Stimulated activated effector memory CD8-positive, alpha-beta T cell treated with anti-CD3 and anti-CD28 coated beads, Interleukin-12 subunit alpha, Interleukin-12 subunit beta, amount 100 ng/mL, for 72 hours (primary cell): ENCODE measurements around the gene CZIB.
A peak's percentile ranks its signal among the peaks of the same experiment; 100 is the strongest.

ENCODE experiments used
- ATAC-seq: fragments of 150-1000 bp; cut with Tn5 transposase; 2 replicates; pipeline ENCODE4 v1.10.0; 2021
- DNase-seq, 2 donors: peaks; one replicate each; pipeline ENCODE4 v3.0.0; 2021 to 2022; ENCODE audit warnings: low spot score in 2 of 2
- H3K27ac Mint-ChIP-seq: one replicate; pipeline ENCODE4 v1.8.0; 2022; ENCODE audit warnings: mild to moderate bottlenecking, mixed read lengths
- H3K36me3 Mint-ChIP-seq: one replicate; pipeline ENCODE4 v1.8.0; 2022; ENCODE audit warnings: mild to moderate bottlenecking, mixed read lengths
- H3K4me1 Mint-ChIP-seq: one replicate; pipeline ENCODE4 v1.8.0; 2022; ENCODE audit warnings: mixed read lengths
- H3K4me3 Mint-ChIP-seq: one replicate; pipeline ENCODE4 v1.8.0; 2022; ENCODE audit warnings: mild to moderate bottlenecking, mixed read lengths
- H3K9me3 Mint-ChIP-seq: one replicate; pipeline ENCODE4 v1.8.0; 2022; ENCODE audit warnings: mixed read lengths

Gene CZIB

DNA sequence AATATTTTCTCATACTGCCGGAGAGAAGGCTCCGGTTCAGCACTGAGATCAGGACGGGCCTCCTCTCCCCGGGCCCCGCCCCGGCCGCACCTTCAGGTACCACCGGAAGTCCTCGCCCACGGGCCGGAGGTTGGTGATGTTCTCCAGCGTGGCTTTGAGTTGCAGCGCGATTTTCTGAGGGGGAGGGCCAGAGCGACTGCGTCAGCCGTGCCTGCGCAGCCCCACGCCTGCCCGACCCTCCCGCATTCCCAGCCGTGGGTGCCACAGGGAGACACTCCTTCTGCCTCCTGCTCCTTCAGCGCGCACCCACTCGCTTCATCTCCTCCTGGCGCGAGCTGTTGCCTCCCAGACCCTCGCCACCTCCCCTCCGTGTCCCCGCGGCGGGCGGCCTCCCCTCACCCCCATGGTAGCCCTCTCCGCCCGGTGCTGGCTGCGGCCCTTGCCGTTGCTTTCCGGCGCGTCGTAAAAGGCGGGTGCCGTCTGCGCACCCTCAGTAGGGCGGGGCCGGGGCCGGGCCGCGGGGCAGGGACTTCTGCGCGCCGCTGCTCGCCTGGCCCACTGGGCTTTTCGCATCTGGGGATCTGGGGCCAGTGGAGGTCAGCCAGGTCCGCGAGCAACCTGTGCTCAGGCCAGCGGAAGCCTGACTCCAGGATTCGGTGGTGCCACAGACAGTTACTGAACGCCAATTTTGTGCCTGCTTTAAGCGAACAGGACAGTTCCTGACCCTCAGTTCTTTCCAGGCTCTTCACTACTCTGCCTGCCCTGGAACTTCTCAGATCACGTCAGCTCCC lies at the start of gene CZIB:
Gene CZIB, minus strand, starts transcription at position 464 of the 791 bp plus-strand sequence. Its CDS starts 59 bp downstream, at position 405.
- Mint-ChIP-seq H3K9me3 (no peaks in the 10 kb centered on the region), H3K4me3 (peak within 1 kb of the TSS; percentile 85), H3K4me1 (peaks cover 15% of the 10 kb centered on the region), H3K27ac (peak within 1 kb of the TSS; percentile 97), H3K36me3 (peaks cover 21% of the 10 kb centered on the region)
- peak; percentile 96 for ATAC-seq
- peak; percentile 98 to 99 for DNase-seq

DNA sequence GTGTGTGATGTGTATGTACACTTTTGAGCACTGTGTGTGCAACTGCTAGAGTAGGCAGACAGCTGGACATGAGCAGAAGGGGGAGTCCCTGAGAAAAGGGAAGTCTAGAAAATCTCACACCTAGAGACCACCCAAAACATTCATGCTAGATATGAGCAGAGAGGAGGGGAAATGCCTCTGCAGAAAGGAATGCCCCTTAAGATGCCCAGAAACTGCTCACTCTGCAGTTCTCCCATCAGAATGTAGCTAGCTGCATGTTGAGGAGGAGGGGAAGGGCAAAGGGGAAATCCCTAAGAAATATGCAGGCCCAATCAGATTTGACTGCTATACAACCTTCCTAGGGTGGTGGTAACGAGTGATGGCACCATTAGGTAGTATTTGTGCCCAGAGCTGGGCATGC lies 49.7 kb upstream of the CZIB start:
- ATAC-seq (peak; percentile 31), DNase-seq (no peak)
- Mint-ChIP-seq H3K9me3 (no peaks in the 10 kb centered on the region), H3K27ac (no peak overlapping the region), H3K4me1 (peaks cover 13% of the 10 kb centered on the region), H3K4me3 (no peak overlapping the region), H3K36me3 (peaks cover 85% of the 10 kb centered on the region)

GRCh38 chr1:53267761-53268160 lies 47.3 kb upstream of the CZIB start:
- no peak overlapping the region for H3K4me3 Mint-ChIP-seq
- peaks cover 13% of the 10 kb centered on the region for H3K4me1 Mint-ChIP-seq
- H3K27ac Mint-ChIP-seq = no peak overlapping the region
- no peak for DNase-seq
- no peak for ATAC-seq
- no peaks in the 10 kb centered on the region for H3K9me3 Mint-ChIP-seq
- H3K36me3 Mint-ChIP-seq = peaks cover 88% of the 10 kb centered on the region

GRCh38 chr1:53266038-53266437 lies 45.6 kb upstream of the CZIB start:
- Mint-ChIP-seq H3K36me3 (peaks cover 86% of the 10 kb centered on the region), H3K9me3 (no peaks in the 10 kb centered on the region), H3K4me1 (peaks cover 13% of the 10 kb centered on the region), H3K27ac (no peak overlapping the region), H3K4me3 (no peak overlapping the region)
- DNase-seq = no peak
- no peak for ATAC-seq

GRCh38 chr1:53265581-53265980 lies 45.1 kb upstream of the CZIB start:
- ATAC-seq = no peak
- no peak for DNase-seq
- H3K4me3 Mint-ChIP-seq = no peak overlapping the region
- H3K4me1 Mint-ChIP-seq = peaks cover 9% of the 10 kb centered on the region
- no peak overlapping the region for H3K27ac Mint-ChIP-seq
- no peaks in the 10 kb centered on the region for H3K9me3 Mint-ChIP-seq
- H3K36me3 Mint-ChIP-seq = peaks cover 86% of the 10 kb centered on the region

DNA sequence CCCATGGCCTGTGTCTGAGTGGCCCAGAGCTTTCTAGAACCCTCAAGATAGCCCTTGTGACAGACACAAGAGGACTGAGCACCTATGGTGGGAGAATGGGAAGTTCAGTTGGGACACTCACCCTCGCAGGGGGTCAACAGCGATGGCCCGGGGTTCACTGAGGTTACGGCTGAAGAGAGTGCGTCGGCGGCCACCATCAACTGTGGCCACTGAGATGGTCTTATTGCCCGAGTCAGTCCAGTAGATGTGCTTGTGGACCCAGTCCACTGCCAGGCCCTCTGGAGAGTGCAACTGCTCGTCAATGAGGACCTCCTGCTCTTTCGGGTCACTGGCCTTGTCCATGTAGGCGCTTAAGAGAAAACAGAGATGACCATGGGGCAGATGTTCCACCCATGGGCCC lies 43.6 kb upstream of the CZIB start:
- peaks cover 85% of the 10 kb centered on the region for H3K36me3 Mint-ChIP-seq
- H3K9me3 Mint-ChIP-seq = no peaks in the 10 kb centered on the region
- H3K4me1 Mint-ChIP-seq = no peaks in the 10 kb centered on the region
- DNase-seq (no peak), ATAC-seq (no peak)
- H3K27ac Mint-ChIP-seq = no peak overlapping the region
- no peak overlapping the region for H3K4me3 Mint-ChIP-seq

DNA sequence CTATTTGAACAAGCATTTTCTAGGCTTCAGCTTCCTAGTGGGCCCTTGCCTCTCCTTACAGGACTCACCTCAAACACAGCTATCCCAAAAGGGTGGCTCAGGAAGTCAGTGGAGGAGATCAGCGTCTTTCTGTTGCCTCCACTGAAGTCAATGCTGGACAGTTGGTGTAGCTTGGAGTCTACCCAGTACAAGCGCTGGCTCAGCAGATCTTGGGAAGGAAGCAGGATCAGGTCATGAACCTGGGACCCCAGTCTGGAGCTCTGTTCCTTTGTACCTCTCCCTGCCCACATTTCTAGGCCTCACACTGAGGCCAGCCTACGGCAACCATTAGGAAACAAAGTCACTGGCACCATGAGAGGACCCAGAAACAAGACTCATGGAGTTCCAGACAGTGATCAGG lies 41.6 kb upstream of the CZIB start:
- DNase-seq (no peak), ATAC-seq (no peak)
- Mint-ChIP-seq H3K9me3 (no peaks in the 10 kb centered on the region), H3K4me1 (no peaks in the 10 kb centered on the region), H3K36me3 (peaks cover 88% of the 10 kb centered on the region), H3K27ac (no peak overlapping the region), H3K4me3 (no peak overlapping the region)

DNA sequence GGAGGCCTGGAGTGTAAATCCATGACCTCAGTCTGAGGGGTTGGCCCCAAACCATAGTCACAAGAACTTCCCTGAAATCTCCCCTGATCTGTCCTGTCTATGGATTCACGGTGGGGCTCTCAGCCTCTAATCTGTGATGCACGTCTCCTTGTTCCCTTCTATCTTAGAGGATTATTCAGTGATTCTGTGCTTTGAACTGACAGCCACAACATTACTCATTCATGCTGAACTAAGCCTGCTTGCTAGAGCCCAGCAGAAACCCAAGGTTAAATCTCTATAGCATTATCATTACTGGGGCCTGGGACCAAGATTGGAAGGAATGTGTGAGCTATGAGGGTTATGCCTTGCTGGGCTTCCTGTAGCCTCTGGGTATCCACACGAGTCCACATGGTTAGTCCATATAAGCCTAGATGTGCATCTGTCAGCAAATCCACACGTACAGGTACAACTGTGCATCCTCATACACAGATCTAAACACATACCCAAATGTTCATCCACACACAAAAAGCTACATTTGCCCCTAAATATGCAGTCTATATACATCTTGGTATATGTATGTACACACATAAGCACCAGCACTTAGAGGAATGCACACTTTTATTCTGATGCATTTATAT lies 40.3 kb upstream of the CZIB start:
- peaks cover 87% of the 10 kb centered on the region for H3K36me3 Mint-ChIP-seq
- ATAC-seq (no peak), DNase-seq (no peak)
- H3K4me1 Mint-ChIP-seq = no peaks in the 10 kb centered on the region
- no peak overlapping the region for H3K27ac Mint-ChIP-seq
- H3K4me3 Mint-ChIP-seq = no peak overlapping the region
- no peaks in the 10 kb centered on the region for H3K9me3 Mint-ChIP-seq

- Mint-ChIP-seq H3K27ac (no peak overlapping the region), H3K4me3 (no peak overlapping the region), H3K9me3 (no peaks in the 10 kb centered on the region)
Observed at GRCh38 chr1:53259932-53260331, 39.5 kb upstream of the CZIB start.

DNA sequence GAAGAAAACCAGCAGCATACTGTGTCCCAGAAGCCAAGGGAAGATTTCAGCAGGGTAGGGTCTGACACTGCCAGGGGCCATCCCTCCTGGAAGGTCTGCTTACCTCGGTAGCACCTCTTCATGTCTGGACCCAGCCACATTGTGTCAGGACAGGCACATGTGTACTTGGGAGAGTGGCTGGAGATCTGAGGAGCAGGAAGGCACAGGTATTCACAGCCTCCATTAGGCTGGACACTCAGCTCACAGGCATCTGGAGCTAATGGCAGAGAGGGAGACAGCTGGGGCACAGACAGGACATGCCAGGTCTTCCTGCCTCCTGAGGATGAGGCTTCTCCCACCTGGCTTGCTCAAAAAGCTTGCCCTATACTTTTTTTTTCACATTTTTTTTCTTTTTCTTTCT lies 37.8 kb upstream of the CZIB start:
- Mint-ChIP-seq H3K4me1 (no peaks in the 10 kb centered on the region), H3K4me3 (no peak overlapping the region), H3K9me3 (no peaks in the 10 kb centered on the region), H3K27ac (peak overlapping the region; percentile 57), H3K36me3 (peaks cover 79% of the 10 kb centered on the region)
- ATAC-seq = no peak
- no peak for DNase-seq

More at GRCh38 chr1:53259932-53260331, 39.5 kb upstream of the CZIB start:
- ATAC-seq (no peak), DNase-seq (no peak)
- H3K4me1 Mint-ChIP-seq = no peaks in the 10 kb centered on the region
- peaks cover 83% of the 10 kb centered on the region for H3K36me3 Mint-ChIP-seq

DNA sequence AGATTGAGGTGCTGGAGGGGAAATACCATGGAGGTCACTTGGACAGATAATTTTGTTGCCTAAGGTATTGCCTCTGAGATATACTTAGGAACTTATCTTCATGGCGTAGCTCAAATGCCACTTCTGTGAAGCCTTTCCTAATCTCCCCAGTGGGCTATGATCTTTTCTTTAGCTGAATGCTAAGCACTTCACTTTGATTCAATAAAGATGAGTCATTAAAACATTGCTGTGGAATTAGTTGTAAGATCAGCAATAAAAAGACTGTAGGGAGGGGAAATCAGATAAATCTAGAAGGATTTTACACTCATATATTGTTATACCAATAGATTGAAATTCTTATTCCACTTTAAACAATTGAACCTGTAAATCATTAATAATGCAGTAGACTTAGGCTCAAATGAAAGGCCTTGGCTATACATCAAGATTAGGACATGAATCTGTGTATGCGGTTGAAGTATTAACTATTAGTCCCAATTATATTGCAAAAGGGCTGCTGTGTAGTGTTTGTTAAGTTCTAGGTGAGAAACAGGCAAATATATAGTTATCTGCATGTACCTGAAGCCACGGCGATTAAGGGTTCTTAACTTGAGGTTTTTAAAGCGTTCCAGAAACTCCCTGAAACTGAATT lies 37.1 kb upstream of the CZIB start:
- H3K4me1 Mint-ChIP-seq = no peaks in the 10 kb centered on the region
- ATAC-seq (no peak), DNase-seq (no peak)
- no peak overlapping the region for H3K4me3 Mint-ChIP-seq
- H3K36me3 Mint-ChIP-seq = peaks cover 82% of the 10 kb centered on the region
- H3K27ac Mint-ChIP-seq = peak overlapping the region; percentile 18
- no peaks in the 10 kb centered on the region for H3K9me3 Mint-ChIP-seq

GRCh38 chr1:53256511-53257453 lies 36.3 kb upstream of the CZIB start:
- DNase-seq (no peak), ATAC-seq (no peak)
- no peaks in the 10 kb centered on the region for H3K9me3 Mint-ChIP-seq
- H3K36me3 Mint-ChIP-seq = peaks cover 87% of the 10 kb centered on the region
- H3K4me3 Mint-ChIP-seq = no peak overlapping the region
- no peaks in the 10 kb centered on the region for H3K4me1 Mint-ChIP-seq
- H3K27ac Mint-ChIP-seq = peak overlapping the region; percentile 18

GRCh38 chr1:53255031-53255430 lies 34.6 kb upstream of the CZIB start:
- ATAC-seq = no peak

DNA sequence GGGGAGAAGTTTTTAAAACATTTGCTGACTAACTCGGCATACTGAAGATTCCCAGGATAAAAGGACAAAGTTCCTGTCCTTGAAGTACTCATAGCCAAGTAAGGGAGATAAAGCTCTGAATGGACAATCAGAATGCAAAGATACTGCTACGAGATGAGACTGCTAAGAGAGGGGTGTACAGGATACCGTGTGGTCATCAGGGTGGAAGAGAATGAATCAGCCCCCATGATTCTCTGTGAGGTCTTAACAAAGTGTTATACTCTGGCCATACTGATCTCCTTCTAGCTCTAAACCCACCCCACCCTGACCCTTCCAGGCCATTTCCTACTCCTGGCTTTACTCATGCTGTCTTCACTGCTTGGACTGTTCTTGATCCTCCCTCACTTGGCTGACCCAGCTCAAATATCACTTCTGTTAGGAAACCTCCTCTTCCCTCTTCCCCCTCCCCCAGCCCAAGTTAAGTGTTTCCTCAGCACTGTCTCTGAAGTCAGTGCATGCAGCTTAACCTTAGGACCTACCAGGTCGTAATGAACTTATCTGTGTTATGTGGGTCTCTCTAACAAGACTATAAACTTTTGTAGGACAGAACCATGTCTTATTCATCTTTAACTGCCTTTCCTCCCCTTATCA lies 33.7 kb upstream of the CZIB start:
- no peak for DNase-seq
- Mint-ChIP-seq H3K4me1 (no peaks in the 10 kb centered on the region), H3K36me3 (peaks cover 90% of the 10 kb centered on the region), H3K27ac (no peak overlapping the region), H3K4me3 (no peak overlapping the region), H3K9me3 (no peaks in the 10 kb centered on the region)
- no peak for ATAC-seq

More at GRCh38 chr1:53255031-53255430, 34.6 kb upstream of the CZIB start:
- no peaks in the 10 kb centered on the region for H3K4me1 Mint-ChIP-seq
- DNase-seq = no peak
- no peaks in the 10 kb centered on the region for H3K9me3 Mint-ChIP-seq
- peaks cover 90% of the 10 kb centered on the region for H3K36me3 Mint-ChIP-seq
- no peak overlapping the region for H3K4me3 Mint-ChIP-seq
- H3K27ac Mint-ChIP-seq = no peak overlapping the region
